Loucy (cell line): Measurements from ENCODE around the gene RPP40.

Source experiments
- CTCF ChIP-seq: fragments of 200-600 bp; sonication (generic); conservative IDR thresholded peaks from 2 replicates; pipeline ENCODE4 v1.5.1; 2014; ENCODE audit warnings: mild to moderate bottlenecking, antibody characterized with exemption, low read length
- EZH2phosphoT487 ChIP-seq: fragments of 200-600 bp; IDR thresholded peaks from 2 replicates; pipeline ENCODE4 v1.6.1; 2018; ENCODE audit warnings: antibody characterized with exemption, mild to moderate bottlenecking, moderate library complexity, borderline replicate concordance

DNA sequence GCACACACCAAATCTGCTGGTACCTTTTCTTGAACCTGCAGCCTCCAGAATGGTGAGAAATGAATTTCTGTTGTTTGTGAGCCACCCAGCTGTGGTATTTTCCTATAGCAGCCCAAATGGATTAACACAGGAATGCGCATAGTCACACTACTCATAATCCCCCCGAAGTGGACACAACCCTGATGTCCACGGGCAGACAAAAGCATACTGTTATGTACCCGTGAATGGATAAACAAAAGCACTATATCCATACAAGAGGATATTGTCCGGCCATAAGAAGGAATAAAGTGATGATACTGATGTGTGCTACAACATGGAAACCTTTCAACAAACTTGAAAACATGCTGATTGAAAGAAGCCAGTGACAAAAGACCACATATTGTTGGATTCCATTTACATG is 25.1 kb upstream of the RPP40 start:
- TF ChIP-seq CTCF (no peak), EZH2phosphoT487 (no peak)
